HG03064 (cell line): ENCODE data around the gene COL8A2.
"Not testable (repeated sequence)": the region's sequence is repeated elsewhere in the genome, so short reads cannot be mapped to it uniquely, and the experiment has no call there.

Experiments
- ATAC-seq: cut with Tn5 transposase; IDR thresholded peaks from one replicate; pipeline ENCODE4 v1.9.1; 2021; ENCODE audit warnings: low read depth; ENCODE audit not compliant: unreplicated experiment

The COL8A2 gene

DNA sequence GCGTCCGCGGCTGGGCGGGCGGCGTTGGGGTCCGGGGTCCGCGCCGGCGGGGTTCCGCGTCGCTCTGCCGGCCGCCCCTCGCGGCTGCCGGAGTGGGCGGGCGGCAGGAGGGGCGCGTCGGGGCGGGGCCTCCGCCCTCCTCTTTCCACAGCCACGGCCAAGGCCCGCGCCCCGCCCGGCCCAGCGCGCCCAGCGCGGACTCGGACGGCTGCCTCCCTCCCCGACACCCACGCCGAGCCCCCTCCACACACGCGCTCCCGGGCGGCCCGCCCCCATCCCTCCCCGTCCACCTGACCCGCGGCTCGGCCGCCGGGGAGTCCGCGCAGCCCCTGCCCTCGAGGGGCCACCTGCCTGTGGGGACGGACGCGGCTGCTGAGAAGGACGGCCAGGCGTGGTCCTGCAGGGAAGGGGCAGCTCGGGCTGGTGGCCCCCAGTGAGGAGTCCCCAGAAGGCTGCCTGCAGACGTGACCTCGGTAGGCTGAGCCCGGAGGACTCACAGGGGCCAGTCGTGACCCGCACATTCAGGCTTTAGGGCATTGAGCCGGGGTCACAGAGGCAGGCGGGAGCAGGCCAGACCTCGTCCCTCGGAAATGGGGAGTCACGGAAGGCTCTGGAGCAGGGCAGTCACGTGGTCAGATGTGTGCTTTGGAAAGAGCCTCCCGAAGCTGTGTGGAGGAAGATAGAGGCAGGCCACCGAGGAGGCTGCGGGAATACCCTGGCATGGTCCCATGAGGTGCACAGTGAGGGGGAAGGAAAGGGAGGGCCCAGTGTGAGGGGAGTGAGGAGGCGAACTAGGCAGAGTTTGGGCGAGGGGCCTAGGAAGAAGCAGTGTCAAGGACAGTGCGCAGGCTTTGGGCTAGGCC, at the start of gene COL8A2:
Gene COL8A2 (minus strand): TSS at position 94 of the 863 bp plus-strand sequence. CDS start 24,980 bp downstream, outside the sequence.
- ATAC-seq = no peak

- ATAC-seq = no peak
Observed at GRCh38 chr1:36174713-36175112, 49.7 kb upstream of the COL8A2 start.

GRCh38 chr1:36172983-36173382, 48.0 kb upstream of the COL8A2 start:
- no peak for ATAC-seq

DNA sequence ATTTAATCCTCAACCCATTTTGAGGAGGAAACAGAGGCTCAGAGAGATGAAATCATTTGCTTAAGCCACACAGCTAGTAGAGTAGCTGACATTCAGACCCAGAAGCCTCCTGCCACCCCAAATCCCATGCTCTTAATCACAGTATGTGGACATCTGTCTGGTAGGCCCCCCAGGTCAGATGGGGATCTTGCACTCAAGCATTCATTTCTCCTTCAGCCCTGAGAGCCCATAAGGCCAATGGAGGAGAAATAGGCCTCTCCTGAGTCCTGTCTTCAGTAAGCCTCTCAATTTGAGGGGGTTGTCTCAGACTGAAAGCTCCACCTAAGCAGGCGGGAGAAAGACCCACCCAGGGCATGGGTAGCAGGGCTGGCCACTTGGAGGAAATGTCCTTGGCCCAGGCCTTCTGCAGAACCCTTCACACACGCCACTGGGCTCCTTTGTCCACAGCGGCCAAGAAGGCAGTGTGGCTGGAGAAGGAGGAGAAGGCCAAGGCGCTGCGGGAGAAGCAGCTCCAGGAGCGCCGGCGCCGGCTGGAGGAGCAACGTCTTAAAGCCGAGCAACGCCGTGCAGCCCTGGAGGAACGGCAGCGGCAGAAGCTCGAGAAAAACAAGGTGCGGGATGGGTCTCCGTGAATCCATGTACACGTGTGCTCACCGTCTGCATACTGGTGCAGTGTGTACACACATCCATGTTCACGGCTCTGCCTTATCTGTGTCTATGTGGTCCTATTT, 47.2 kb upstream of the COL8A2 start:
- no peak for ATAC-seq

DNA sequence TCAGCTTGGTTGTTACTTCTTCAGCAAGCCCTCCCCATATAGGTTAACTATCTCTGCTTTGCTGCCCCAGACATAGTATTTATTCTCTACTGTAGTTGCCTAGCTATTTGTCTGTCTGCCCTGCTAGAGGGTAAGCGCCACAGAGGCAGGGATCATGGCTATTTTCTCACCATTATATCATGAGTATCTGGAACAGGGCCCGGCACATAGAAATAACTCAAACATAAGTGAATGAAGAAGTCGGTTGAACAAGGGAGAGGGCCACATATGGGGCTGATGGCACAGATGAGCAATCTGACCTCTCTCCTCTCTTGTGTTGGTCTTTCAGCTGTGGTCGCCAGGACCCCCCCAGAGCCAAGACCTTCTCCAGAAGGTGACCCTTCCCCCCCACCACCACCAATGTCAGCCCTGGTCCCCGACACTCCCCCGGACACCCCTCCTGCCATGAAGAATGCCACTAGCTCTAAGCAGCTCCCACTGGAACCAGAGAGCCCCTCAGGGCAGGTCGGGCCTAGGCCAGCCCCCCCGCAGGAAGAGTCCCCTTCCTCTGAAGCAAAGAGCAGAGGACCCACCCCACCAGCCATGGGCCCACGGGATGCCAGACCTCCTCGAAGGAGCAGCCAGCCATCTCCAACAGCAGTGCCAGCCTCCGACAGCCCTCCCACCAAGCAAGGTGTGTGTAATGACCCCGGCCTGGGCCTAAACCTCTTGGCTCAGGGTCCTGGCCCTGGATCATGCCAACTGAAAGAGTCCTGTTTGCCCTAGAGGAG, 45.8 kb upstream of the COL8A2 start:
- no peak for ATAC-seq

GRCh38 chr1:36168514-36168913, 43.5 kb upstream of the COL8A2 start:
- ATAC-seq = no peak

DNA sequence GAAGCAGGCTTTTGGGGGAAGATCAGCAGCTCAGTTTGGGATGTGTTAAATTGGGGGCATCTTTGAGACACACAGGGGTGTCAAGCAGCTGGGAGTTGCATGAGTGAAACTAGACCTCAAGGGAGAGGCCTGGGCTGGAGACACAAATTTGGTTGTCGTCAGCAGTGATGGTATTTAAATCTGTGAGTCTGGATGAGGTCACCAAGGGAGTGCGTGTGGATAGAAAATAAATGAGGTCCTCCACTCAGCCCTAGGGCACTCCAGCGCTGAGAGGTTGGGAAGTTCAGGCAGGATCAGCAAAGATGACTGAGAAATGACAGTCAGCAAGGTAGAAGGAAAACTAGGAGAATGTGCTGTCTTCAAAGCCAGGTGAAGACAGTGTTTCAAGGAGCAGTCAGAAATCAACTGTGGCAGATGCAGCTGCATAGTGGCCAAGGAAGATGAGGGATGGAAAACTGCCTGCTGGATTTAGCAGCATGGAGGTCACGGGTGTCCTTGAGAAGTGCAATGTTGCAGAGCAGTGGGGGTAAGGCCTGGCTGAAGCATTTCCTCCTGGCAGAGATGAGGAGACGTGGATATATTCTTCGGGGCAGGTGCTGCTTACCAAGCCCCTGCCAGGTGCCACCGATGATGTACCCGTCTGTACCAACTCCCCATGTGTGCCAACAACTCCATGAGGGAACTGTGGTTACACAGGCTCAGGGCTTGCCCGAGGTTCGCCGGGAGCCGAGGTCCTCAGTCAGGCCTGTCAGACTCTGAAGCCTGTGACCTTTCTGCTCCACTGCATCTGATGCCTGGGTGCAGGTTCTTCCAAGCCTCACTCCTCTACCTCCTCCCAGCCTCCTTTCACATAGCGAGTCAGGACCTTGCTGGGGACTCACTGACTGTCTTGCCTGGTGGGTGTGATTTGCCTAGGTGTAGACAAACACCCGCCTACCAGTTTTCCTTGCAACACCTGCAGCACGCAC, 42.2 kb upstream of the COL8A2 start:
- no peak for ATAC-seq

DNA sequence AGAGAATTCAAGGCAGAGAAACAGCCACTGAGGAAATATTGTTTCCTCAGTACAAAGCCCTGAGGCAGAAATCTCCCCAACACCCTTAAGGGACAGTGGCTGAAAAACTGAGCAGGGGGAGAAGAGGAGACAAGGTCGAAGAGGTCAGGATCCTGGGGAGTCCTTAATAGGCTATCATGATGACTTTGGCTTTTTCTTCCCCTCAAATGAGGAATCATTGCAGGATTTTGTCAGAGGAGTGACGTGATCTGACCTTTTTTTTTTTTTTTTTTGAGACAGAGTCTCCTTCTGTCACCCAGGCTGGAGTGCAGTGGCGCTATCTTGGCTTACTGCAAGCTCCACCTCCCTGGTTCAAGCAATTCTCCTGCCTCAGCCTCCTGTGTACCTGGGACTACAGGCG, 41.1 kb upstream of the COL8A2 start:
- no peak for ATAC-seq

DNA sequence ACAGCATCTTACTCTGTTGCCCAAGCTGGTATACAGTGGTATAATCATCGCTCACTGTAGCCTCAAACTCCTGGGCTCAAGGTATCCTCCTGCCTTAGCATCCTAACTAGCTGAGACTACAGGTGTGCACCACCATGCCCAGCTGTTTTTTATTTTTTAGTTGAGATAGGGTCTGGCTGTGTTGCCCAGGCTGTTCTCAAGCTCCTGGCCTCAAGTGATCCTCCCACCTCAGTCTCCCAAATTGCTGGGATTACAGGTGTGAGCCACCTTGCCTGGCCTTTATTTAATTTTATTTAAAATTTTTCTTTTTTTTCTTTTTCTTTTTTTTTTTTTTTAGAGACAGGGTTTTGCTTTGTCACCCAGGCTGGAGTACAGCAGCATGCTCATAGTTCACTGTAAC, 40.1 kb upstream of the COL8A2 start:
- no peak for ATAC-seq

DNA sequence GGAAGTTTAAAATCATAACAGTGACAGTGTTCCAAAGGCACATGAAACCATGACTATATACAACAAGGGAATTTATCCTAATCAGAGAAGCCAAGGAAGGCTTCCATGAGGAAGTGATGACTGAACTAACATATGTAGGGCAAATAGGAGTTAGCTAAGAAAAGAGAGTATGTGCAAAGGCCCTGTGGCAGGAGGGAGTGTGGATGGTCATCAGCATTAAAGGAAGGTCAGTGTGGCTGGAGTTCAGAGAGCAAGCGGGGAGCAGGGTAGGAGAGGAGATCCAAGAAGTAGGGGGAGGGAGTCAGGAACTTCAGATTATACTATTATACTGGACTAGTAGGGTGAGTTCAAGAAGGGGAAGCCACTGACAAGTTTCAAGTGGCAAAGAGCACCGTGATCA, 39.3 kb upstream of the COL8A2 start:
- no peak for ATAC-seq

GRCh38 chr1:36163426-36163825, 38.4 kb upstream of the COL8A2 start:
- ATAC-seq = no peak

DNA sequence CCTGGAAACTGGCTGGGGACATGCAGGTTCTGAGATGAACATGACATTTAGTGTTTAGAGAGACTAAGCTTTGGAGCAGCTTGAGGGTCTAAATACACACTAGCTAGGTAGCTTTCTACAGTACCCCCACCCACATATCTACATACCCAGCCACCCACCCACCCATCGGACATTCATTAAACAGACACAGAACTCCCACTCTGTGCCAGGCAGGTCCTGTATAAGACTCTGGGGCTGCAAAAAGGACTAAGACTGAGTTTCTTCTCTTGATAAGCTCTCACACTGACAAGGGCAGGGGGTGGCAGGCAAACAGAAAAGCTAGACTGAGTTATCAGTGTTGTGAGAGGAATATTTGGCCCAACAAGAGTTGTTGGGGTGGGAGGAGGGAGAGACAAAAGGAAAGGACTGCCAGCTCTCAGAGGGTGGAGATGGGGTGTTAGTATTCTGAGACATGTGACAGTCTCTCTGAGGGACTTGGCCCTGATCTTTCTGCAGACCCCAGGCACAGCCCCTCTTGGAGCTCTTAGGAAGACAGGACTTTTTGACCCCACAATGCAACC, 37.7 kb upstream of the COL8A2 start:
- ATAC-seq = no peak

- ATAC-seq = no peak
Observed at GRCh38 chr1:36161641-36162531, 36.9 kb upstream of the COL8A2 start.

DNA sequence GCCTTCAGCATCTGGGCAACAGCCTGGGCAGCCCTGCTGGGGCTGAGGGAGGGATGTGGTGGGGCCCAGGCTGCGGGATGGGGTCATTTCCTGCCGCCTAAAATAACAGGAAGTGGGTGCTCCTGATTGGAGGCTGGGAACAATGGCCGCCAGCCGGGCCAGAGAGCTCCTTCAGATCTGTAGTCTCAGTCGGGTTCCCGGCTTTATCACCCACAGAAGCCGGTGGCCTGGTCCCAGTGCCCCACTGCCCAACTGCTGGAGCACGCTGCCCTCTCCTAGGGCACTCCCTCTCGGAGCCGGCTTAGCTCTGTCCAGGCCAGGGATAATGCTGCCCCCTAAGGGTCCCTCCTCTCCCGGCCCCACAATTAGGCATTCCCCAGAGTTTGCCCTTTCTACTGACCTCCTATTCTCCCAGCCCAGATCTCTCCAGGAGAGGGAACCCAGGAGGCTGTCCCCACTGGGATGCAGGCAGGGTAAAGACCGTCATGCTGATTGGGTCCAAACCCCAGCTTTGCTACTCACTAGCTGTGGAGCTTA, 36.0 kb upstream of the COL8A2 start:
- ATAC-seq = no peak

- ATAC-seq = no peak
Observed at GRCh38 chr1:36160388-36160948, 35.4 kb upstream of the COL8A2 start.

GRCh38 chr1:36159614-36160387, 34.8 kb upstream of the COL8A2 start:
- ATAC-seq = no peak

DNA sequence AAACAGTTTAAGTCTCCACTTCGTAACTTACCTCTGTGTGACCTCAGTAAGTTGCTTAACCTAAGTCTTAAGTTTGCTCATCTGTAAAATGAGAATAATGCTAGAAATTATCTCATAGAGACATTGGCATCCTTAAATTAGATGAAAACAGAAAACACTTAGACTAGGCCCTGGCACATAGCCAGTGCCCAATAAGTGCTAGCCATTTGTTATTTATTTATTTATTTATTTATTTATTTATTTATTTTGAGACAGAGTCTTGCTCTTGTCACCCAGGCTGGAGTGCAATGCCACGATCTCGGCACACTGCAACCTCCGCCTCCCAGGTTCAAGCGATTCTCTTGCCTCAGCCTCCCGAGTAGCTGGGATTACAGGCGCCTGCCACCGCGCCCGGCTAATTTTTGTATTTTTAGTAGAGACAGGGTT, 33.8 kb upstream of the COL8A2 start:
- not testable (repeated sequence) for ATAC-seq
